ENCODE results near the gene LY6G5B.

Gene LY6G5B

GRCh38 chr6:31642798-31643570, 26.8 kb upstream of the LY6G5B start:
- no peak for DNase-seq

- no peak for DNase-seq
These were observed 25.8 kb upstream of the LY6G5B start for GRCh38 chr6:31643818-31644454.

GRCh38 chr6:31645325-31645724, 24.5 kb upstream of the LY6G5B start:
- no peak for DNase-seq

- no peak for DNase-seq
These were observed 18.1 kb upstream of the LY6G5B start for GRCh38 chr6:31651602-31652191.

- DNase-seq, result peak in 3 of 4 experiments; percentile 81 to 85 (median 84)
These were observed 16.7 kb upstream of the LY6G5B start for GRCh38 chr6:31652925-31653724.

GRCh38 chr6:31654574-31655348, 15.0 kb upstream of the LY6G5B start:
- DNase-seq, result no peak

- no peak for DNase-seq
These were observed 14.2 kb upstream of the LY6G5B start, which contains the start of gene APOM for GRCh38 chr6:31655349-31656237. TSS of gene APOM (plus strand) at chr6:31655894. CDS start at chr6:31655967, 73 bp downstream.

GRCh38 chr6:31657406-31658157, 12.2 kb upstream of the LY6G5B start:
- DNase-seq, result no peak

- no peak for DNase-seq
These were observed 11.6 kb upstream of the LY6G5B start for GRCh38 chr6:31658158-31658688.

GRCh38 chr6:31658983-31659648, 10.7 kb upstream of the LY6G5B start:
- DNase-seq, result no peak

GRCh38 chr6:31659649-31660380, 10.0 kb upstream of the LY6G5B start:
- no peak for DNase-seq

GRCh38 chr6:31660381-31661261, 9.2 kb upstream of the LY6G5B start, which contains the start of gene C6orf47:
TSS of gene C6orf47 (minus strand) at chr6:31660778. CDS start at chr6:31659947, 831 bp downstream.
- DNase-seq, result peak; percentile 43 to 59 (median 51)

GRCh38 chr6:31661262-31662123, 8.3 kb upstream of the LY6G5B start:
- DNase-seq, result no peak

- DNase-seq, result no peak
These were observed 7.6 kb upstream of the LY6G5B start for GRCh38 chr6:31662124-31662723.

- no peak for DNase-seq
These were observed 6.4 kb upstream of the LY6G5B start for GRCh38 chr6:31663126-31663960.
